ENCODE measurements around the gene PCDHGB2. TPM values are rescaled to one million over a fixed set of nuclear protein-coding genes. Genes with fewer than 3 reads are reported as not detected.
A peak's percentile ranks its signal among the peaks of the same experiment; 100 is the strongest.

Gene PCDHGB2
- total and polyA plus RNA-seq, 11 donors: 2.1 to 13.8 (median 9.8) TPM

DNA sequence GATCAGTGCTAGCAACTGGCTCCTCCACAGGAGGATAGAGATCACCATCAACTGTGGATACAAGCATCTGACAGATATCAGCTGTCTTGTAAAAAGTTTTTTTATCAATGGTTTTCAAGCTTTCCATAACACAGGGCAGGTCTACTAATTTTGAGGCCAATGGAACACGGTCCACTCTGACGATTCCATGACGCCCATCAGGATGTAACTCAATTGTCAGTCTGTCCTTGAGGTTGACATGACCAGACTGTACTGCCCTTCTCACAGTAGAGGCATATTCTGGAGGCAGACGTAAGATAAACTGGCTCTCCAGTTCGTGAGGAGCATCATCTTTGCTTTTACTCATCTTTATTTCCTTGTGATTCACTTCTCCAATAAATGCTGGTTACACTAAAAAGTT is 40.1 kb upstream of the PCDHGB2 start:
- peak overlapping the region; percentile 32 to 88 (median 74) for H3K4me3 ChIP-seq
- H3K27me3 ChIP-seq: no peaks in the 10 kb centered on the region
- H3K36me3 ChIP-seq: peaks cover 0 to 46% (median 13%) of the 10 kb centered on the region in 9 donors
- intact Hi-C loops (cut with DNase I): loop anchor here in 6 of 10 donors (2.0 to 10.0 kb wide), 5 partner anchors 75 to 245 kb away; partner anchors contain the start of gene PCDHB15 (in 1 of the 6)
- peaks cover 0 to 18% (median 8%) of the 10 kb centered on the region in 12 donors for H3K4me1 ChIP-seq
- H3K27ac ChIP-seq: peak overlapping the region in 9 of 12 donors; percentile 87 to 97 (median 93)
- TF ChIP-seq CTCF (IDR thresholded peaks at IDR 0.05) (no peak), POLR2A (IDR thresholded peaks at IDR 0.05) (no peak)
- H3K9me3 ChIP-seq: peaks cover 4 to 81% (median 57%) of the 10 kb centered on the region in 12 donors
- DNase-seq (no peak), ATAC-seq (no peak)
- 58 to 68% (median 60%) methylated on average over 5 of the region's 5 CpGs for WGBS, 4 donors

- Histone ChIP-seq H3K36me3 (peaks cover 0 to 45% (median 13%) of the 10 kb centered on the region in 9 donors), H3K4me1 (peaks cover 0 to 18% (median 8%) of the 10 kb centered on the region in 12 donors), H3K4me3 (peak within 1 kb of the TSS; percentile 32 to 88 (median 74)), H3K27ac (peak within 1 kb of the TSS; percentile 85 to 97 (median 92)), H3K9me3 (peaks cover 4 to 73% (median 50%) of the 10 kb centered on the region in 12 donors), H3K27me3 (no peaks in the 10 kb centered on the region)
- intact Hi-C loops (cut with DNase I): loop anchor here in 6 of 10 donors (2.0 to 10.0 kb wide), 4 partner anchors 204 to 244 kb away; no protein-coding TSS in a partner anchor
- ATAC-seq (peak; percentile 99 to 100 (median 100)), DNase-seq (peak; percentile 89 to 96 (median 93))
- WGBS, 4 donors: 1% methylated on average over 64 to 67 of the region's 67 CpGs
- peak; percentile 70 to 91 (median 86) for TF ChIP-seq CTCF (IDR thresholded peaks at IDR 0.05)
- TF ChIP-seq POLR2A (IDR thresholded peaks at IDR 0.05): peak; percentile 91 to 94
Observed at GRCh38 chr5:141320225-141321169, 39.3 kb upstream of the PCDHGB2 start, which contains the start of gene TAF7. TSS of gene TAF7 (minus strand) at chr5:141320784. CDS start at chr5:141320044, 740 bp downstream.

DNA sequence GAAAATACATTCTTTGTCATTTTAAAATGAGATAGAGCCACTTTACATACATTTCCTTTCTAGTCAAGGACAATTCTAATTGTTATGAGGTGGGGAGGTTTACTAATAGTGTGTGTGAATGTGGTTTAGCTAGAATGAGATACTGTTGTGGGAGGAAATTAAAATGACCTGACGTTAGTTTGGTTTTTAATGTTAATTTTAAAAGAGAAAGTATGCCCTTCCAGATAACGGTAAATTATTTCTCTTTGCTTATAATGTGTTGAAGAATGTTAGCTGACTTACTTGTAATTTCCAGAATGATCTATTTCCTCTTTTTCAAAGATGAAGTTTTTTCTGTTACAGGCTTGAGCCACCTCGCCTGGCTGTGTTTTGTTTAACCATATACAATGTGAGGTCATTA is 37.5 kb upstream of the PCDHGB2 start:
- TF ChIP-seq POLR2A (IDR thresholded peaks at IDR 0.05): no peak
- TF ChIP-seq CTCF (IDR thresholded peaks at IDR 0.05): no peak
- WGBS, 4 donors: 88 to 94% (median 92%) methylated on average over 3 of the region's 3 CpGs
- Histone ChIP-seq H3K27ac (no peak overlapping the region), H3K27me3 (no peaks in the 10 kb centered on the region), H3K36me3 (peaks cover 0 to 27% (median 13%) of the 10 kb centered on the region in 9 donors), H3K9me3 (peaks cover 4 to 61% (median 34%) of the 10 kb centered on the region in 12 donors), H3K4me3 (no peak overlapping the region), H3K4me1 (peaks cover 0 to 21% (median 9%) of the 10 kb centered on the region in 12 donors)
- intact Hi-C loops (cut with DNase I): loop anchor here in 4 of 10 donors (5.0 to 10.0 kb wide), 3 partner anchors 203 to 243 kb away; no protein-coding TSS in a partner anchor
- ATAC-seq: no peak
- no peak for DNase-seq

All from heart left ventricle (tissue), 16 donors.